Measurements from ENCODE around the gene DGKD.

- TF ChIP-seq CTCF (conservative IDR thresholded peaks at IDR 0.05 in 1 of 2, IDR thresholded peaks at IDR 0.05 in 1 of 2; ENCODE audit: low read depth in 1 of 2, low read length in 2 of 2) (no peak), EZH2 (IDR thresholded peaks at IDR 0.05; ENCODE audit: low read length, missing control alignments) (no peak)
These were observed 123.5 kb downstream of the DGKD start for GRCh38 chr2:233477548-233478433.

Measured in fibroblast of lung (primary cell).